GM18517 (cell line): Measurements from ENCODE around the gene PCDHGC4.

Experiments used
- ATAC-seq: cut with Tn5 transposase; IDR thresholded peaks from one replicate; pipeline ENCODE4 v1.9.1; 2021; ENCODE audit warnings: mild to moderate bottlenecking, moderate library complexity; ENCODE audit not compliant: unreplicated experiment

Gene PCDHGC4

GRCh38 chr5:141527426-141527825 lies 42.6 kb downstream of the PCDHGC4 start:
- ATAC-seq = no peak

GRCh38 chr5:141528291-141528984 lies 43.6 kb downstream of the PCDHGC4 start:
- ATAC-seq = no peak

- peak; percentile 31 for ATAC-seq
Observed at GRCh38 chr5:141529002-141529401, 44.2 kb downstream of the PCDHGC4 start.

DNA sequence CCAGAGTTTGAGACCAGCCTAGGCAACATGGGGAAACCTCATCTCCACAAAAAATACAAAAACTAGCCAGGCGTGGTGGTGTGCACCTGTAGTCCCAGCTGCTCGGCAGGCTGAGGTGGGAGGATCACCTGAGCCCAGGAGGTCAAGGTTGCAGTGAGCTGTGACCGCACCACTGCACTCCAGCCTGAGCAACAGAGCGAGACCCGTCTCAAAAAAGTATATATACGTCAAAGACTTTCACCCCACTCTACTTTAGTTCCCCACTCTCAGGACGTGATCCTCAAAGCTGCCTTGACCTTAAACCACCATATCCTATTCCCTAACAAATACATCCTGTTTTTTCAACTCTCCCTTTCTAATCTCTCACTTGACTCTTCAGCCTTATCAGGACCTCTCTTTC lies 45.0 kb downstream of the PCDHGC4 start:
- ATAC-seq = peak; percentile 60

DNA sequence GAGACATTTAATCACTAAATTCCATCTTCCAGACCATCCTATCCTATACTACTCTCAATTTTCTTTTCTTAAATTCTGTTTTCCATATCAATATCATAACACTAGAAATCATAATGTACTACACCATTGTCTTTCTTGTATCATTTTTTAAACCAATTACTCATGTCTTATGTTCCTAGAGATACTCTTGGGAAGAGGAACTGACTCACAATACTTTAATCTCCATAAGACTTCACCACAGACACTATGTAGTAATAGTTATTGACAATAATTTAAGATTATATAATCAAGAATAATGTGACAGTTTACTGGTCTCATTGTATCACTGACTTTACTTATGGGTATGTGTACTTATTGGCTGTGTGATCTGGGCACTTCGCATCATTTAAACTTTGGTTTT lies 47.9 kb downstream of the PCDHGC4 start:
- ATAC-seq = no peak

DNA sequence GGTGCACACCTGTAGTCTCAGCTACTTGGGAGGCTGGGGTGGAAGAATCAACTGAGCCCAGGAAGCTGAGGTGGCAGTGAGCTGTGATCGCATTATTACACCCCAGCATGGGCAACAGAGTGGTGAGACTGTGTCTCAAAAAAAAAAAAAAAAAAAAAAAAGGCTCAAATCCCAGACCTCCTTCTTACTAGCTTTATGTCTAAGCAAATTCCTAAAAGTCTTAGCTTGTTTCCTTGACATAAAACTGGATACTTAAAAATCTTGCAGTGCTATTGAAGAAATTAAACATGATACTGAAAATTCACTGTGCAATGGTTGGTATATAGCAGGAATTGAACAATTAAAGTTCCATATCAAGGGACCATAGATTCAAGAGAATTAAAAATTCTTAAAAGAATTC lies 49.1 kb downstream of the PCDHGC4 start:
- ATAC-seq = no peak

- no peak for ATAC-seq
Observed at GRCh38 chr5:141534492-141535213, 49.8 kb downstream of the PCDHGC4 start.
